Hepatocyte (in vitro differentiated cells): ENCODE data around the gene CC2D1A. TPM values are rescaled to one million over a fixed set of nuclear protein-coding genes. Genes with fewer than 3 reads are reported as not detected.
"Not testable (repeated sequence)": the region's sequence is repeated elsewhere in the genome, so short reads cannot be mapped to it uniquely, and the experiment has no call there.

Experiments used
- DNase-seq: peaks from one replicate; pipeline ENCODE4 v3.0.0-alpha.2; 2016; ENCODE audit warnings: low spot score
- H2AFZ ChIP-seq: fragments of 200-600 bp; sonication (generic); 2 replicates; pipeline ENCODE4 v1.6.0; 2016; ENCODE audit warnings: antibody characterized with exemption, mild to moderate bottlenecking
- H3K27ac ChIP-seq: fragments of 200-600 bp; sonication (generic); 2 replicates; pipeline ENCODE4 v1.5.1; 2016; ENCODE audit warnings: mild to moderate bottlenecking
- H3K27me3 ChIP-seq: fragments of 200-600 bp; sonication (generic); 2 replicates; pipeline ENCODE4 v1.6.1; 2016
- H3K36me3 ChIP-seq: fragments of 200-600 bp; sonication (generic); replicated peaks from 2 replicates; pipeline ENCODE4 v1.5.1; 2016; ENCODE audit warnings: low read depth; ENCODE audit not compliant: insufficient read depth
- H3K4me1 ChIP-seq: fragments of 200-600 bp; sonication (generic); 2 replicates; pipeline ENCODE4 v1.5.1; 2016; ENCODE audit warnings: mild to moderate bottlenecking, moderate library complexity; ENCODE audit not compliant: insufficient read depth
- H3K4me2 ChIP-seq: fragments of 200-600 bp; sonication (generic); 2 replicates; pipeline ENCODE4 v1.6.0; 2016
- H3K4me3 ChIP-seq: fragments of 200-600 bp; sonication (generic); 2 replicates; pipeline ENCODE4 v1.5.1; 2016; ENCODE audit warnings: mild to moderate bottlenecking
- H3K79me2 ChIP-seq: fragments of 200-600 bp; sonication (generic); 2 replicates; pipeline ENCODE4 v1.6.0; 2017; ENCODE audit warnings: mild to moderate bottlenecking
- H3K9me2 ChIP-seq: fragments of 200-600 bp; sonication (generic); replicated peaks from 2 replicates; pipeline ENCODE4 v1.6.0; 2017; ENCODE audit warnings: mild to moderate bottlenecking; ENCODE audit not compliant: insufficient read depth
- H3K9me3 ChIP-seq: fragments of 200-600 bp; sonication (generic); 2 replicates; pipeline ENCODE4 v1.5.1; 2016; ENCODE audit warnings: low read depth, mild to moderate bottlenecking
- H4K20me1 ChIP-seq: fragments of 200-600 bp; sonication (generic); 2 replicates; pipeline ENCODE4 v1.6.0; 2016; ENCODE audit warnings: mild to moderate bottlenecking; ENCODE audit not compliant: insufficient read depth, poor library complexity, severe bottlenecking
- EZH2 ChIP-seq: fragments of 200-600 bp; sonication (generic); IDR thresholded peaks from 2 replicates; pipeline ENCODE4 v1.6.1; 2016; ENCODE audit warnings: antibody characterized with exemption, mild to moderate bottlenecking, borderline replicate concordance
- EZH2phosphoT487 ChIP-seq: fragments of 200-600 bp; sonication (generic); IDR thresholded peaks from one replicate; pipeline ENCODE4 v1.6.1; 2018; ENCODE audit warnings: antibody characterized with exemption, mild to moderate bottlenecking, low read depth, moderate library complexity; ENCODE audit not compliant: unreplicated experiment, severe bottlenecking
- WGBS: methylation state at CpG from one replicate; pipeline ENCODE4 v1.1.6; 2016; ENCODE audit warnings: low lambda C conversion rate; ENCODE audit errors: missing lambda C conversion rate; 5-methylcytosine and 5-hydroxymethylcytosine counted together
- polyA plus RNA-seq: library from polyadenylated mRNA; unstranded; fragments of >200 nt; fragmentation: Nextera tagmentation; extraction: Ambion mirVana; gene quantifications from 2 replicates; pipeline ENCODE4 v1.2.1, GENCODE V29; 2016
- total RNA-seq: library from RNA; depleted of rRNA; stranded (reverse); fragments of >200 nt; gene quantifications from 2 replicates; pipeline ENCODE4 v1.2.3, GENCODE V29; 2014
- TF ChIP-seq, protein P1 (sequence below): fragments of 200-600 bp; sonication (generic); IDR thresholded peaks from 2 replicates; pipeline ENCODE4 v1.5.1; 2016; ENCODE audit warnings: antibody characterized with exemption, mild to moderate bottlenecking; ENCODE audit not compliant: poor library complexity

The CC2D1A gene
- total and polyA plus RNA-seq, 2 experiments from 2014 or later, result 20.8 to 43.3 TPM

DNA sequence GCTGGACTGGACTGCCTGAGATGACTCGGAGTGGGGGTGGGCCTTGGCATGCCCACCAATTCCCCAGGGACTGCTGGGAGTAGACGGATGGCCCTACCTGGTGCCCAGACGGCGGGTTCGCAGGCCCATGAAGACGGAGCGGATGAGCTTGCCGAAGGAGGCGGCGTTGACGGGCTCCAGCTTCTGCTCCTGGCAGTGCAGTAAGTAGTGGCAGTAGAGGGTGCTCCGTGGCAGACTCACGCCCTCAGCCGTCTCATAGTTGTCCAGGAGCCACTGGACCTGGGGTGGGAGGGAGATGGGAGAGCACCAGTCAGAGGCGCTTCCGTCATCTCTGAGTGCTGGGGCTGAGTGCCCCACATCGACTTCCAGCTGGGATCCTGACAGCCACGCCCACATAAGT is 63.9 kb downstream of the CC2D1A start:
- 93% methylated on average over 18 of the region's 18 CpGs for WGBS
- Histone ChIP-seq H2AFZ (no peak overlapping the region), H3K79me2 (no peaks in the 10 kb centered on the region), H3K36me3 (no peaks in the 10 kb centered on the region), H4K20me1 (no peaks in the 10 kb centered on the region), H3K4me3 (no peak overlapping the region), H3K9me2 (no peaks in the 10 kb centered on the region), H3K27ac (no peak overlapping the region), H3K27me3 (no peaks in the 10 kb centered on the region), H3K9me3 (no peaks in the 10 kb centered on the region), H3K4me1 (no peaks in the 10 kb centered on the region), H3K4me2 (no peak overlapping the region)
- no peak for DNase-seq
- TF ChIP-seq EZH2phosphoT487 (no peak), EZH2 (no peak)
- TF ChIP-seq, protein P1, sequence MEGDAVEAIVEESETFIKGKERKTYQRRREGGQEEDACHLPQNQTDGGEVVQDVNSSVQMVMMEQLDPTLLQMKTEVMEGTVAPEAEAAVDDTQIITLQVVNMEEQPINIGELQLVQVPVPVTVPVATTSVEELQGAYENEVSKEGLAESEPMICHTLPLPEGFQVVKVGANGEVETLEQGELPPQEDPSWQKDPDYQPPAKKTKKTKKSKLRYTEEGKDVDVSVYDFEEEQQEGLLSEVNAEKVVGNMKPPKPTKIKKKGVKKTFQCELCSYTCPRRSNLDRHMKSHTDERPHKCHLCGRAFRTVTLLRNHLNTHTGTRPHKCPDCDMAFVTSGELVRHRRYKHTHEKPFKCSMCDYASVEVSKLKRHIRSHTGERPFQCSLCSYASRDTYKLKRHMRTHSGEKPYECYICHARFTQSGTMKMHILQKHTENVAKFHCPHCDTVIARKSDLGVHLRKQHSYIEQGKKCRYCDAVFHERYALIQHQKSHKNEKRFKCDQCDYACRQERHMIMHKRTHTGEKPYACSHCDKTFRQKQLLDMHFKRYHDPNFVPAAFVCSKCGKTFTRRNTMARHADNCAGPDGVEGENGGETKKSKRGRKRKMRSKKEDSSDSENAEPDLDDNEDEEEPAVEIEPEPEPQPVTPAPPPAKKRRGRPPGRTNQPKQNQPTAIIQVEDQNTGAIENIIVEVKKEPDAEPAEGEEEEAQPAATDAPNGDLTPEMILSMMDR, result no peak

DNA sequence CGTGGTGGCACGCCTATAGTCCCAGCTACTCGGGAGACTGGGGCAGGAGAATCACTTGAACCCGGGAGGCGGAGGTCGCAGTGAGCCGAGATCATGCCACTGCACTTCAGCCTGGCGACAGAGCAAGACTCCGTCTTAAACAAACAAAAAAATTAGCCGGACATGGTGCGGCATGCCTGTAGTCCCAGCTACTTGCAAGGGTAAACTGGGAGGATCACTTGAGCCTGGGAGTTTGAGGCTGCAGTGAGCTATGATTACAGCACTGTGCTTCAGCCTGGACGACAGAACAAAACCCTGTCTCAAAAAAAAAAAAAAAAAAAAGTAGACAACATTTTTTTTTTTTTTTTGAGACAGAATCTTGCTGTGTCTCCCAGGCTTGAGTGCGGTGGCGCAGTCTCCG is 65.9 kb downstream of the CC2D1A start:
- WGBS, result 97% methylated on average over 15 of the region's 15 CpGs

DNA sequence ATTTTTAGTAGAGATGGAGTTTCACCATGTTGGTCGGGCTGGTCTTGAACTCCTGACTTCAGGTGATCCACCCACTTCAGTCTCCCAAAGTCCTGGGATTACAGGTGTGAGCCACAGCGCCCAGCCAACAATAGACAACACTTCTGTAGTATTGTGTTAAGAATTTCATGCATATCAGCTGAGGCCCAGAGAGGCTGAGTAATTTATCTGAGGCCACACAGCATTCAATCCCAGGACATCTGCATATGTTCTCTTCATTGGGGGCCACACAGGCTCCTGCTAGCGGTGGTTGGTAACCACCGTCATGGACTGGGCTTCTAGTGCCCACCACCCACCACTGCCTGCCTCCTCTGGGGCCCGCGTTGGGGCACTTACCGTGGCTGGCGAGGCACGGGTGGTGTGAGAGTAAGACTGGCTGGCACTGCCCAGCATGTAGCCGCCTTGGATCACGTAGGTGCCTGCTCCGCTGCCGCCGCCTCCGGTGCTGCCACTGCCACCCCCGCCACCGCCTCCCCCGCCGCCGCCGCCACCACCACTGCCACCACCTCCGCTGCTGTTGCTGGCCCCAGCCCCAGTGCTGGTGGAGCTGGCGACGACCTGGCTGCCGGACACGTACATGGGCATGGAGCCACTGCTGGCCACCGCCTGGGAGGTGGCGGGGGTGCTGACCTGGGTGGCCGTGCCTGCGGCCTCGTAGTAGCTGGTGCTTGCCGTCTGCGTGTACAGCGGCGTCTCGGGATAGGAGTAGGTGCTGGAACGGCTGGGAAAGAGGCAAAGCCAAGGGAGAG is 66.6 kb downstream of the CC2D1A start:
- H3K4me2 ChIP-seq, result no peak overlapping the region
- TF ChIP-seq, protein P1, result no peak
- no peak for TF ChIP-seq EZH2phosphoT487
- TF ChIP-seq EZH2, result no peak
- H3K4me3 ChIP-seq, result no peak overlapping the region
- no peaks in the 10 kb centered on the region for H3K27me3 ChIP-seq
- H3K9me2 ChIP-seq, result no peaks in the 10 kb centered on the region
- no peaks in the 10 kb centered on the region for H3K36me3 ChIP-seq
- H2AFZ ChIP-seq, result no peak overlapping the region
- H3K9me3 ChIP-seq, result no peaks in the 10 kb centered on the region
- 96% methylated on average over 25 of the region's 37 CpGs for WGBS
- no peaks in the 10 kb centered on the region for H4K20me1 ChIP-seq
- no peak overlapping the region for H3K27ac ChIP-seq
- DNase-seq, result no peak
- H3K79me2 ChIP-seq, result no peaks in the 10 kb centered on the region
- no peaks in the 10 kb centered on the region for H3K4me1 ChIP-seq

More for the DNA sequence above, 65.9 kb downstream of the CC2D1A start:
- H3K27ac ChIP-seq, H3K4me2 ChIP-seq, H3K9me3 ChIP-seq, H3K36me3 ChIP-seq, H3K79me2 ChIP-seq, H4K20me1 ChIP-seq, H3K9me2 ChIP-seq, H3K27me3 ChIP-seq, H3K4me3 ChIP-seq, H3K4me1 ChIP-seq, DNase-seq, H2AFZ ChIP-seq: not testable (repeated sequence)

DNA sequence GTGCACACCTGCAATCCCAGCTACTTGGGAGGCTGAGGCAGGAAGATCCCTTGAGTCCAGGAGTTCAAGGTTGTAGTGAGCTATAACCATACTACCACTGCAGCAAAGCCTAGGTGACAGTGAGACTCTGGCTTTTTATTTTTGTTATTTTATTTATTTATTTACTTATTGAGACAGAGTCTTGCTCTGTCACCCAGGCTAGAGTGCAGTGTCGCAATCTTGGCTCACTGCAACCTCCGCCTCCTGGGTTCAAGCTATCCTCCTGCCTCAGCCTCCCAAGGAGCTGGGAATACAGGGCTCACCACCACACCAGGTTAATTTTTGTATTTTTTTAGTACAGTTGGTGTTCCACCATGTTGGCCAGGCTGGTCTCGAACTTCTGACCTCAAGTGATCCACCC is 67.5 kb downstream of the CC2D1A start:
- H3K27ac ChIP-seq, H3K9me2 ChIP-seq, H3K27me3 ChIP-seq, H3K4me2 ChIP-seq, H3K36me3 ChIP-seq, H3K4me1 ChIP-seq, DNase-seq, H4K20me1 ChIP-seq, H3K79me2 ChIP-seq, H3K4me3 ChIP-seq, H2AFZ ChIP-seq, H3K9me3 ChIP-seq: not testable (repeated sequence)
- whole genome bisulfite sequencing, result 100% methylated on average over 3 of the region's 3 CpGs
